Heart right ventricle (tissue), 16 donors: Measurements from ENCODE around the gene CISD3. TPM values are rescaled to one million over a fixed set of nuclear protein-coding genes. Genes with fewer than 3 reads are reported as not detected.
"Not testable (repeated sequence)": the region's sequence is repeated elsewhere in the genome, so short reads cannot be mapped to it uniquely, and the experiment has no call there.

Source experiments
- ATAC-seq, 8 donors: fragments of 200-7000 bp; cut with Tn5 transposase; one replicate each; pipeline ENCODE4 v1.9.1; 2020; ENCODE audit warnings: mild to moderate bottlenecking in 8 of 8, moderate library complexity in 8 of 8, moderate number of reproducible peaks in 1 of 8
- DNase-seq, 2 donors: peaks; one replicate each; pipeline ENCODE4 v3.0.0-alpha.2; 2020
- H3K27ac ChIP-seq, 10 donors: fragments of 200-600 bp; sonication (generic) in 2 of 10; one replicate each; pipeline versions ENCODE4 v1.5.0 to v1.8.0; 2020 to 2022; ENCODE audit warnings: mild to moderate bottlenecking in 3 of 10
- H3K27me3 ChIP-seq, 7 donors: fragments of 200-600 bp; one replicate each; pipeline ENCODE4 v1.8.0; 2021 to 2022; ENCODE audit warnings: mild to moderate bottlenecking in 2 of 7
- H3K36me3 ChIP-seq, 9 donors: fragments of 200-600 bp; sonication (generic) in 1 of 9; one replicate each; pipeline versions ENCODE4 v1.5.0 to v1.8.0; 2020 to 2022; ENCODE audit warnings: mild to moderate bottlenecking in 2 of 9
- H3K4me1 ChIP-seq, 9 donors: fragments of 200-600 bp; sonication (generic) in 1 of 9; one replicate each; pipeline versions ENCODE4 v1.5.0 to v1.8.0; 2020 to 2022; ENCODE audit warnings: mild to moderate bottlenecking in 4 of 9
- H3K4me3 ChIP-seq, 10 donors: fragments of 200-600 bp; sonication (generic) in 2 of 10; one replicate each; pipeline versions ENCODE4 v1.5.0 to v1.8.0; 2020 to 2022; ENCODE audit warnings: mild to moderate bottlenecking in 7 of 10, moderate library complexity in 2 of 10
- H3K9me3 ChIP-seq, 11 donors: fragments of 200-600 bp in 10 of 11; sonication (generic) in 2 of 11; one replicate each; pipeline versions ENCODE4 v1.5.0 to v1.8.0; 2013 to 2022; ENCODE audit warnings: mild to moderate bottlenecking in 2 of 11, control low read depth in 1 of 11, moderate library complexity in 1 of 11
- CTCF ChIP-seq, 9 donors: fragments of 200-600 bp; sonication (generic) in 2 of 9; IDR thresholded peaks; one replicate each; pipeline versions ENCODE4 v1.5.0 to v1.8.0; 2021 to 2022; ENCODE audit warnings: antibody characterized with exemption in 9 of 9, mild to moderate bottlenecking in 5 of 9, moderate library complexity in 1 of 9
- WGBS, 2 donors: extraction: QIAGEN DNeasy Blood & Tissue Kit; methylation state at CpG; one replicate each; pipeline ENCODE4 v1.1.7; 2013; ENCODE audit warnings: inconsistent platforms in 1 of 2; 5-methylcytosine and 5-hydroxymethylcytosine counted together
- intact Hi-C, 10 donors: fragments of 100-400 bp; cut with DNase I; formaldehyde crosslinking; loops; one replicate each; pipeline versions ENCODE4 v1.11.1 to v1.14.2; 2022
- polyA plus RNA-seq, 2 donors: library from polyadenylated mRNA; stranded (reverse); fragments of 200-250 nt; gene quantifications; one replicate each; pipeline ENCODE4 v1.2.3, GENCODE V29; 2013
- total RNA-seq, 10 donors: library from RNA; stranded (reverse); fragmentation: NEBNext Ultra II Directional in 3 of 10; extraction: Animal tissue kit (Norgen Biotek cat#: 25700) in 3 of 10; gene quantifications; one replicate each; pipeline versions ENCODE4 v1.2.1 to v1.2.4, GENCODE V29; 2021 to 2023
- donor health status: Arrhythmogenic right ventricular cardiomyopathy.
- donor health status: ischemic (EF 13 %, LVEDD 7.1; RV severe dilation, severe dysfunction).
- donor health status: healthy with polysubstance abuse.
- donor health status: DM: no; HTN: yes; CAD: no.
- donor health status: DM: no; HTN: no; CAD: no.
- donor health status: ischemic (EF 25% LVEDD 6.9; RV normal size, moderate dysfunction).
- donor health status: ischemic (EF 25% LVEDD 5.7; RV mildly dilated, moderate dysfunction).
- donor health status: healthy.
- donor health status: DM: yes; HTN: yes; CAD: no.
- donor health status: Ischemic cardiomyopathy.
- donor health status: ischemic (EF 35%, LVEDD 5.7; RV mildly dilated, moderate dysfunction).
- donor health status: nonischemic (EF 11% LVEDD 7.7; RV severe dilation, severe dysfunction).
- donor health status: DM: yes; HTN: yes; CAD: no.
- donor health status: PGD.
- donor health status: ischemic (EF 29% LVEDD 5.4; RV normal size, mild dysfunction).
- donor health status: nonischemic (EF 23%, LVEDD 6.1; RV moderate dilation, normal function).

The CISD3 gene
- total and polyA plus RNA-seq, 12 donors = 50.5 to 84.1 (median 69.4) TPM

DNA sequence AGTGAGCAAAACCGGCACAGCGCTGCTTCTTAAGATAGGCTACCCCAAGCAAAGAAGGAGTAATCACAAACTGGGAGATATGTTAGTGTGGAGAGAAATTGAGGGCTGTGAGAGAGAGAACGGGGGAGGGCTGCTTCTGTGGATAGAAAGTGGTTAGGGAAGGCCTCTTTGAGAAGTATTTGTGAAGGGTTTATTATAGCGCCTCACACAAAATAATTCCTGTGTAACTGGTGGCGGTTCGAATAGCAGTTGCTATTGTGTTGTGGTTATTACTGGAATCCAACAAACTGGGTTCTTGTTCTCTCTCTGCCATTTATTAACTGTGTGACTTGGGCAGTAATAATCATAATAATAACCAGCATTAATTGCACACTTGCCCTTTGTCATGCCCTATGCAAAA is 9.2 kb upstream of the CISD3 start:
- Histone ChIP-seq H3K27me3 (no peaks in the 10 kb centered on the region), H3K27ac (no peak overlapping the region), H3K36me3 (peaks cover 4 to 95% (median 61%) of the 10 kb centered on the region in 9 donors), H3K4me1 (peaks cover 0 to 27% (median 16%) of the 10 kb centered on the region in 9 donors), H3K9me3 (no peaks in the 10 kb centered on the region), H3K4me3 (no peak overlapping the region)
- WGBS, 2 donors = 86% methylated on average over 6 of the region's 6 CpGs
- intact Hi-C loops = no loop called here
- no peak for TF ChIP-seq CTCF (IDR thresholded peaks at IDR 0.05)
- ATAC-seq (no peak), DNase-seq (no peak)

DNA sequence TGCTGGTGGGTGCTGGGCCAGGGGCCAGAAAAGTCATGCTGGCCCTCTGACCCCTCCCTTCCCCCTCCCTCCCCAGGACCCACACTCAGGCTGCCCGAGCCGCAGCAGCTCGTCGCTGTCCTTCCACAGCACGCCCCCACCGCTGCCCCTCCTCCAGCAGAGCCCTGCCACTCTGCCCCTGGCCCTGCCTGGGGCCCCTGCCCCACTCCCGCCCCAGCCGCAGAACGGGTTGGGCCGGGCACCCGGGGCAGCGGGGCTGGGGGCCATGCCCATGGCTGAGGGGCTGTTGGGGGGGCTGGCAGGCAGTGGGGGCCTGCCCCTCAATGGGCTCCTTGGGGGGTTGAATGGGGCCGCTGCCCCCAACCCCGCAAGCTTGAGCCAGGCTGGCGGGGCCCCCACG is 8.3 kb upstream of the CISD3 start:
- Histone ChIP-seq H3K27ac (peak overlapping the region in 1 of 10 donors; percentile 16), H3K4me1 (peaks cover 0 to 27% (median 16%) of the 10 kb centered on the region in 9 donors)

DNA sequence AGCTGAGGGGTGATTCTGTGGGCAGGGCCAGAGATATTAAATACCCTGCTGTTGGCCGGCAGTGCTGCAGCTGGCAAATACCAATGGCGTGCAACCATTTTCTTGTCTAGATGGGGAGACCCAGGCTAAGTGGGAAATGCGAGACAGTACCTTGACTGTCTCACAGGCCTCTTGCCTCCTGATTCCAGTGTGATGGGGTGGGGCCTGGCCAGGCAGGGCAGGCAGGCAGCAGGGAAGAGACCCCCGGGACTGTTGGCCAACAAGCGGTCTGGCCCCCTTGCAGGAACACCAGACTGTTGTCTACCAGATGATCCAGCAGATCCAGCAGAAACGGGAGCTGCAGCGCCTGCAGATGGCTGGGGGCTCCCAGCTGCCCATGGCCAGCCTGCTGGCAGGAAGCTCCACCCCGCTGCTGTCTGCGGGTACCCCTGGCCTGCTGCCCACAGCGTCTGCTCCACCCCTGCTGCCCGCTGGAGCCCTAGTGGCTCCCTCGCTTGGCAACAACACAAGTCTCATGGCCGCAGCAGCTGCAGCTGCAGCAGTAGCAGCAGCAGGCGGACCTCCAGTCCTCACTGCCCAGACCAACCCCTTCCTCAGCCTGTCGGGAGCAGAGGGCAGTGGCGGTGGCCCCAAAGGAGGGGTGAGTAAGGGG is 5.7 kb upstream of the CISD3 start:
- Histone ChIP-seq H3K36me3 (peaks cover 0 to 70% (median 33%) of the 10 kb centered on the region in 9 donors), H3K9me3 (no peaks in the 10 kb centered on the region), H3K27me3 (no peaks in the 10 kb centered on the region), H3K4me3 (no peak overlapping the region), H3K27ac (peak overlapping the region in 1 of 10 donors; percentile 3), H3K4me1 (peaks cover 0 to 40% (median 22%) of the 10 kb centered on the region in 9 donors)
- no peak for TF ChIP-seq CTCF (IDR thresholded peaks at IDR 0.05)
- ATAC-seq = peak; percentile 26 to 72 (median 49)
- WGBS, 2 donors = 48 to 58% methylated on average over 16 of the region's 16 CpGs
- intact Hi-C loops = loop anchor here in 1 of 10 donors (2.0 kb wide), 1 partner anchor 14 kb away; no protein-coding TSS in a partner anchor
- peak in 1 of 2 donors; percentile 73 for DNase-seq

More for the DNA sequence above, 8.3 kb upstream of the CISD3 start:
- H3K27me3 ChIP-seq = no peaks in the 10 kb centered on the region
- peaks cover 0 to 89% (median 52%) of the 10 kb centered on the region in 9 donors for H3K36me3 ChIP-seq
- DNase-seq (no peak), ATAC-seq (no peak)
- H3K9me3 ChIP-seq = no peaks in the 10 kb centered on the region
- no peak for TF ChIP-seq CTCF (IDR thresholded peaks at IDR 0.05)
- intact Hi-C loops = no loop called here
- WGBS, 2 donors = 92 to 95% methylated on average over 9 to 16 of the region's 16 CpGs
- no peak overlapping the region for H3K4me3 ChIP-seq

GRCh38 chr17:38725066-38725465 is 5.1 kb upstream of the CISD3 start:
- no peaks in the 10 kb centered on the region for H3K27me3 ChIP-seq
- peaks cover 0 to 64% (median 28%) of the 10 kb centered on the region in 9 donors for H3K36me3 ChIP-seq
- no peak overlapping the region for H3K4me3 ChIP-seq
- ATAC-seq = no peak
- H3K4me1 ChIP-seq = peaks cover 0 to 44% (median 25%) of the 10 kb centered on the region in 9 donors
- TF ChIP-seq CTCF (IDR thresholded peaks at IDR 0.05) = no peak
- DNase-seq = no peak
- WGBS, 2 donors = 68 to 72% methylated on average over 10 of the region's 10 CpGs
- intact Hi-C loops = loop anchor here in 1 of 10 donors (2.0 kb wide), 1 partner anchor 14 kb away; no protein-coding TSS in a partner anchor
- no peaks in the 10 kb centered on the region for H3K9me3 ChIP-seq
- peak overlapping the region in 1 of 10 donors; percentile 3 for H3K27ac ChIP-seq

GRCh38 chr17:38726145-38726544 is 4.0 kb upstream of the CISD3 start:
- intact Hi-C loops, H3K4me3 ChIP-seq, DNase-seq, ATAC-seq, H3K27me3 ChIP-seq, H3K9me3 ChIP-seq, H3K27ac ChIP-seq: not testable (repeated sequence)
- WGBS, 2 donors = 74 to 85% methylated on average over 6 to 8 of the region's 8 CpGs
- Histone ChIP-seq H3K36me3 (peaks cover 0 to 53% (median 18%) of the 10 kb centered on the region in 9 donors), H3K4me1 (peaks cover under 1 to 49% (median 31%) of the 10 kb centered on the region in 9 donors)
